H9 (cell line): Measurements from ENCODE around the gene SLC9A6. TPM values are rescaled to one million over a fixed set of nuclear protein-coding genes. Genes with fewer than 3 reads are reported as not detected.
A peak's percentile ranks its signal among the peaks of the same experiment; 100 is the strongest.

Source experiments
- DNase-seq: peaks from one replicate; pipeline ENCODE4 v3.0.0-alpha.2; 2017
- H2AFZ ChIP-seq: one replicate; pipeline ENCODE4 v1.6.1; 2013; ENCODE audit warnings: mild to moderate bottlenecking, low read length, control low read depth, moderate library complexity
- H2AK5ac ChIP-seq: 2 replicates; pipeline ENCODE4 v1.6.1; 2013; ENCODE audit warnings: low read length, control low read depth, mixed read lengths; ENCODE audit not compliant: insufficient read length
- H2BK120ac ChIP-seq: one replicate; pipeline ENCODE4 v1.6.1; 2013; ENCODE audit warnings: low read depth, mild to moderate bottlenecking, low read length, control low read depth, inconsistent platforms; ENCODE audit not compliant: poor library complexity, severe bottlenecking
- H2BK12ac ChIP-seq: 2 replicates; pipeline ENCODE4 v1.6.1; 2013; ENCODE audit warnings: low read length, control low read depth, mixed read lengths, low read depth; ENCODE audit not compliant: insufficient read length
- H2BK15ac ChIP-seq: 2 replicates; pipeline ENCODE4 v1.6.1; 2013; ENCODE audit warnings: low read depth, low read length, control low read depth
- H2BK20ac ChIP-seq: one replicate; pipeline ENCODE4 v1.6.1; 2013; ENCODE audit warnings: low read depth, mild to moderate bottlenecking, low read length, control low read depth, inconsistent platforms; ENCODE audit not compliant: poor library complexity, severe bottlenecking
- H2BK5ac ChIP-seq: 2 replicates; pipeline ENCODE4 v1.6.1; 2013; ENCODE audit warnings: low read length, control low read depth, mixed read lengths; ENCODE audit not compliant: insufficient read length
- H3K14ac ChIP-seq: 2 replicates; pipeline ENCODE4 v1.6.1; 2013; ENCODE audit warnings: low read length, control low read depth; ENCODE audit not compliant: insufficient read depth
- H3K18ac ChIP-seq: 2 replicates; pipeline ENCODE4 v1.6.1; 2013; ENCODE audit warnings: low read depth, mild to moderate bottlenecking, mixed read lengths, low read length, control low read depth; ENCODE audit not compliant: insufficient read length
- H3K23ac ChIP-seq: 2 replicates; pipeline ENCODE4 v1.6.1; 2013; ENCODE audit warnings: low read length, control low read depth, mixed read lengths, low read depth; ENCODE audit not compliant: insufficient read length
- H3K23me2 ChIP-seq: 2 replicates; pipeline ENCODE4 v1.6.1; 2013; ENCODE audit warnings: low read depth, mild to moderate bottlenecking, mixed read lengths, low read length, control low read depth; ENCODE audit not compliant: insufficient read length, poor library complexity, severe bottlenecking
- H3K27ac ChIP-seq: 2 replicates; pipeline ENCODE4 v1.5.1; 2013; ENCODE audit warnings: low read length, control low read depth, mixed read lengths, low read depth; ENCODE audit not compliant: insufficient read length
- H3K27me3 ChIP-seq: 2 replicates; pipeline ENCODE4 v1.6.1; 2013; ENCODE audit warnings: low read length, control low read depth, inconsistent platforms; ENCODE audit not compliant: insufficient read depth
- H3K4ac ChIP-seq: 2 replicates; pipeline ENCODE4 v1.6.1; 2013; ENCODE audit warnings: low read depth, mild to moderate bottlenecking, control low read depth, inconsistent platforms, low read length, moderate library complexity
- H3K4me1 ChIP-seq: 2 replicates; pipeline ENCODE4 v1.6.1; 2013; ENCODE audit warnings: low read length, control low read depth, inconsistent platforms; ENCODE audit not compliant: insufficient read depth
- H3K4me2 ChIP-seq: 2 replicates; pipeline ENCODE4 v1.6.1; 2013; ENCODE audit warnings: low read length, control low read depth, mixed read lengths; ENCODE audit not compliant: insufficient read length, insufficient read depth
- H3K56ac ChIP-seq: 2 replicates; pipeline ENCODE4 v1.6.1; 2013; ENCODE audit warnings: low read depth, mild to moderate bottlenecking, mixed read lengths, low read length, control low read depth; ENCODE audit not compliant: insufficient read length
- H3K79me1 ChIP-seq: 2 replicates; pipeline ENCODE4 v1.6.1; 2013; ENCODE audit warnings: low read depth, mild to moderate bottlenecking, moderate library complexity, low read length, control low read depth, inconsistent platforms; ENCODE audit not compliant: insufficient read depth, poor library complexity, severe bottlenecking
- H3K79me2 ChIP-seq: 2 replicates; pipeline ENCODE4 v1.6.1; 2013; ENCODE audit warnings: low read length, control low read depth, inconsistent platforms; ENCODE audit not compliant: insufficient read depth
- H3K9ac ChIP-seq: 2 replicates; pipeline ENCODE4 v1.6.1; 2013; ENCODE audit warnings: low read length, control low read depth, mixed read lengths; ENCODE audit not compliant: insufficient read length; ENCODE audit errors: extremely low read depth
- H3K9me3 ChIP-seq: one replicate; pipeline ENCODE4 v1.6.1; 2013; ENCODE audit warnings: low read depth, low read length, inconsistent platforms; ENCODE audit not compliant: control insufficient read depth
- H3T11ph ChIP-seq: one replicate; pipeline ENCODE4 v1.6.1; 2013; ENCODE audit warnings: mild to moderate bottlenecking, low read length, control low read depth, inconsistent platforms
- H4K20me1 ChIP-seq: one replicate; pipeline ENCODE4 v1.6.1; 2013; ENCODE audit not compliant: control insufficient read depth, insufficient read length, insufficient read depth
- H4K5ac ChIP-seq: 2 replicates; pipeline ENCODE4 v1.6.1; 2013; ENCODE audit warnings: low read depth, mild to moderate bottlenecking, mixed read lengths, low read length, control low read depth; ENCODE audit not compliant: insufficient read length
- H4K8ac ChIP-seq: replicated peaks from 2 replicates; pipeline ENCODE4 v1.6.1; 2013; ENCODE audit warnings: low read length, control low read depth, mixed read lengths, low read depth; ENCODE audit not compliant: insufficient read length
- H4K91ac ChIP-seq: 2 replicates; pipeline ENCODE4 v1.6.1; 2013; ENCODE audit warnings: low read depth, mild to moderate bottlenecking, moderate library complexity, mixed read lengths, low read length, control low read depth; ENCODE audit not compliant: insufficient read length
- H3K27ac Mint-ChIP-seq, 3 experiments: 2 replicates in 2 of 3; 3 replicates in 1 of 3; pipeline ENCODE4 v1.8.0; 2020 to 2021; ENCODE audit warnings: mixed read lengths in 3 of 3, mild to moderate bottlenecking in 1 of 3, moderate library complexity in 1 of 3
- H3K27me3 Mint-ChIP-seq: 2 replicates; pipeline ENCODE4 v1.8.0; 2021; ENCODE audit warnings: low read depth, mild to moderate bottlenecking, moderate library complexity, mixed read lengths
- H3K36me3 Mint-ChIP-seq, 3 experiments: 2 replicates in 2 of 3; 3 replicates in 1 of 3; pipeline ENCODE4 v1.8.0; 2020 to 2021; ENCODE audit warnings: low read depth in 3 of 3, mixed read lengths in 3 of 3; ENCODE audit not compliant: insufficient read depth in 1 of 3
- H3K4me1 Mint-ChIP-seq, 2 experiments: 2 replicates each; pipeline ENCODE4 v1.8.0; 2020; ENCODE audit warnings: mixed read lengths in 2 of 2
- H3K4me3 Mint-ChIP-seq, 2 experiments: 2 replicates in 1 of 2; 3 replicates in 1 of 2; pipeline ENCODE4 v1.8.0; 2020 to 2021; ENCODE audit warnings: mild to moderate bottlenecking in 2 of 2, mixed read lengths in 2 of 2, moderate library complexity in 1 of 2
- H3K9me3 Mint-ChIP-seq, 2 experiments: 2 replicates in 1 of 2; 3 replicates in 1 of 2; pipeline ENCODE4 v1.8.0; 2020; ENCODE audit warnings: mild to moderate bottlenecking in 2 of 2, mixed read lengths in 2 of 2, moderate library complexity in 1 of 2
- total RNA-seq: library from RNA; stranded (reverse); gene quantifications from 2 replicates; pipeline ENCODE4 v1.2.1, GENCODE V29; 2021
- TF ChIP-seq, protein P1 (sequence below): fragments of 200-600 bp; sonication (generic); conservative IDR thresholded peaks from 3 replicates; pipeline ENCODE4 v1.8.0; 2021; ENCODE audit warnings: antibody characterized with exemption, mild to moderate bottlenecking

The SLC9A6 gene
- total RNA-seq, 1 experiment from 2014 or later = 12.3 TPM

DNA sequence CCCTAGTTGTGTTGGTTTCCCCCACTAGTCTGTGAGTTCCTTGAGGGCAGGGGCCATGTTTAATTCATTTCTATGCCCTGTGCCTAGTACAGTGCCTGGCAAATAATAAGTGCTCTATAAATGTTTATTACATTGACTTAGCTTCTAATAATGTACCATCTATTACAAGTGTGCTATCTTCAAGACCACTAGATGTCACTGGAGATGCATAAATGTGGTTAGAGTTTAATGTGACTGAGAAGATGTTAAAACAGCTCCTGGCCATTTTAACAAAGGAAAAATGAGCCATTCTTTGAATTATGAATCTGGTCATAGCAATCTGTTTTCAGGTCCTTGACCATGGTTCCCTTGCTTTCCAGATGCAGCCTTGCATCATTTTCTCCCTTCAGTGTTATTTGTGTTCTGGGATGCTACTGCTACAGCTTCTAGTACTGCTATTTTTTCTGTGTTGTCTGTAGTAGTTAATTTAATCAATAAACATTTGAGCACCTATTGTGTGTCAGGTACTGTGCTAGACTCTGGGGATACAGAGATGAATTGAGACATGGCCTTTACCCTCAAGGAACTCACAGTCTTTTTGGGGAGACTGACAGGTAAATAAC lies 43.2 kb downstream of the SLC9A6 start:
- no peak overlapping the region for H4K5ac ChIP-seq
- peaks cover 0 to 17% (median 13%) of the 10 kb centered on the region in 3 experiments for H3K36me3 Mint-ChIP-seq
- no peaks in the 10 kb centered on the region for H4K20me1 ChIP-seq
- H3K27ac Mint-ChIP-seq = no peak overlapping the region
- no peak overlapping the region for H3K4me2 ChIP-seq
- no peak overlapping the region for H3T11ph ChIP-seq
- no peak overlapping the region for H3K56ac ChIP-seq
- no peaks in the 10 kb centered on the region for H3K79me1 ChIP-seq
- H3K4me1 ChIP-seq = no peaks in the 10 kb centered on the region
- H3K27me3 ChIP-seq = no peaks in the 10 kb centered on the region
- TF ChIP-seq, protein P1, sequence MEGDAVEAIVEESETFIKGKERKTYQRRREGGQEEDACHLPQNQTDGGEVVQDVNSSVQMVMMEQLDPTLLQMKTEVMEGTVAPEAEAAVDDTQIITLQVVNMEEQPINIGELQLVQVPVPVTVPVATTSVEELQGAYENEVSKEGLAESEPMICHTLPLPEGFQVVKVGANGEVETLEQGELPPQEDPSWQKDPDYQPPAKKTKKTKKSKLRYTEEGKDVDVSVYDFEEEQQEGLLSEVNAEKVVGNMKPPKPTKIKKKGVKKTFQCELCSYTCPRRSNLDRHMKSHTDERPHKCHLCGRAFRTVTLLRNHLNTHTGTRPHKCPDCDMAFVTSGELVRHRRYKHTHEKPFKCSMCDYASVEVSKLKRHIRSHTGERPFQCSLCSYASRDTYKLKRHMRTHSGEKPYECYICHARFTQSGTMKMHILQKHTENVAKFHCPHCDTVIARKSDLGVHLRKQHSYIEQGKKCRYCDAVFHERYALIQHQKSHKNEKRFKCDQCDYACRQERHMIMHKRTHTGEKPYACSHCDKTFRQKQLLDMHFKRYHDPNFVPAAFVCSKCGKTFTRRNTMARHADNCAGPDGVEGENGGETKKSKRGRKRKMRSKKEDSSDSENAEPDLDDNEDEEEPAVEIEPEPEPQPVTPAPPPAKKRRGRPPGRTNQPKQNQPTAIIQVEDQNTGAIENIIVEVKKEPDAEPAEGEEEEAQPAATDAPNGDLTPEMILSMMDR = peak; percentile 66
- H3K23ac ChIP-seq = no peak overlapping the region
- H3K18ac ChIP-seq = no peak overlapping the region
- no peak overlapping the region for H2BK20ac ChIP-seq
- DNase-seq = no peak
- no peaks in the 10 kb centered on the region for H3K23me2 ChIP-seq
- no peak overlapping the region for H2BK120ac ChIP-seq
- no peak overlapping the region for H3K27ac ChIP-seq
- H3K9me3 ChIP-seq = peaks cover 20% of the 10 kb centered on the region
- H3K79me2 ChIP-seq = no peaks in the 10 kb centered on the region
- H3K9me3 Mint-ChIP-seq = peaks cover 49 to 59% of the 10 kb centered on the region in 2 experiments
- H2BK5ac ChIP-seq = no peak overlapping the region
- no peak overlapping the region for H2BK12ac ChIP-seq
- H3K27me3 Mint-ChIP-seq = no peaks in the 10 kb centered on the region
- H4K91ac ChIP-seq = no peak overlapping the region
- no peaks in the 10 kb centered on the region for H3K4me1 Mint-ChIP-seq
- H3K14ac ChIP-seq = no peak overlapping the region
- H2AFZ ChIP-seq = no peak overlapping the region
- H3K4me3 Mint-ChIP-seq = no peak overlapping the region
- H2AK5ac ChIP-seq = no peak overlapping the region
- no peak overlapping the region for H2BK15ac ChIP-seq
- H3K9ac ChIP-seq = no peak overlapping the region
- no peak overlapping the region for H3K4ac ChIP-seq
- no peak overlapping the region for H4K8ac ChIP-seq
